ENCODE measurements around the gene CD8A. TPM values are rescaled to one million over a fixed set of nuclear protein-coding genes. Genes with fewer than 3 reads are reported as not detected.

Gene CD8A
- total and polyA plus RNA-seq, 2 of the 8 experiments (the other 6 are each of a cell fraction or from before 2014, with no cell fraction given) = 0.14 to 0.39 TPM

- Histone ChIP-seq H3K18ac (ENCODE audit: extremely low read depth, low read length) (no peak overlapping the region), H3K27ac (ENCODE audit: low read depth, low read length) (no peak overlapping the region), H3K23ac (ENCODE audit: insufficient read length) (no peak overlapping the region), H3K9ac (replicated peaks in 1 of 4; ENCODE audit: extremely low read depth in 1 of 4, low read depth in 3 of 4, low read length in 3 of 4) (no peak overlapping the region), H2BK120ac (replicated peaks; ENCODE audit: low read depth, low read length) (no peak overlapping the region), H3K9me3 (ENCODE audit: insufficient read depth in 2 of 2, low read depth in 1 of 2, low read length in 1 of 2) (no peaks in the 10 kb centered on the region), H4K20me1 (replicated peaks in 1 of 2; ENCODE audit: control insufficient read depth in 1 of 2, insufficient read depth in 2 of 2, low read length in 2 of 2) (no peaks in the 10 kb centered on the region), H3K4ac (replicated peaks; ENCODE audit: insufficient read length, low read depth, low read length) (no peak overlapping the region), H2AK5ac (ENCODE audit: low read depth, low read length) (no peak overlapping the region), H3K79me1 (ENCODE audit: low read depth, low read length) (no peaks in the 10 kb centered on the region), H2BK5ac (ENCODE audit: low read depth, low read length) (no peak overlapping the region), H3K36me3 (ENCODE audit: control insufficient read depth in 2 of 4, insufficient read depth in 4 of 4, low read length in 3 of 4) (no peaks in the 10 kb centered on the region), H4K8ac (ENCODE audit: extremely low read depth, insufficient read depth, low read length) (no peak overlapping the region), H2AFZ (ENCODE audit: low read length) (no peak overlapping the region), H3K56ac (replicated peaks; ENCODE audit: insufficient read length, low read depth, low read length) (no peak overlapping the region), H2BK15ac (ENCODE audit: low read length) (no peak overlapping the region), H4K5ac (ENCODE audit: insufficient read length, low read depth, low read length) (no peak overlapping the region), H3K14ac (ENCODE audit: insufficient read length) (no peak overlapping the region), H4K91ac (replicated peaks; ENCODE audit: insufficient read length, low read length) (no peak overlapping the region), H3K79me2 (ENCODE audit: control insufficient read depth in 1 of 2, insufficient read depth in 2 of 2, low read length in 2 of 2) (no peaks in the 10 kb centered on the region), H2BK20ac (ENCODE audit: low read length) (no peak overlapping the region), H2BK12ac (ENCODE audit: low read depth, low read length) (no peak overlapping the region), H3K4me3 (ENCODE audit: extremely low read depth in 1 of 4, insufficient read depth in 2 of 4, low read depth in 3 of 4, low read length in 4 of 4) (no peak overlapping the region), H3K23me2 (ENCODE audit: low read depth, low read length) (no peaks in the 10 kb centered on the region; the same call in 1 of the 2 replicates), H3K4me1 (replicated peaks in 1 of 4; ENCODE audit: control insufficient read depth in 3 of 4, insufficient read depth in 4 of 4, low read length in 3 of 4) (peaks cover 0 to 3% (median 0%) of the 10 kb centered on the region in 4 experiments; a peak in 1 of 7 replicates), H3K27me3 (replicated peaks in 1 of 4; ENCODE audit: control insufficient read depth in 3 of 4, extremely low read depth in 1 of 4, insufficient read depth in 3 of 4, low read length in 3 of 4) (no peaks in the 10 kb centered on the region), H3K4me2 (ENCODE audit: insufficient read depth in 1 of 2, low read depth in 2 of 2, low read length in 2 of 2) (no peak overlapping the region)
- ChIA-PET POLR2A (ENCODE audit: partially characterized antibody) (no interaction called here), CTCF (ENCODE audit: partially characterized antibody) (interaction anchor here (1.2 kb wide), 1 partner anchor 10 kb away, joined by 3 read pairs; no protein-coding TSS in a partner anchor)
- TF ChIP-seq PHF8 (conservative IDR thresholded peaks at IDR 0.05; ENCODE audit: low read depth, low read length) (no peak), POLR2AphosphoS5 (IDR thresholded peaks at IDR 0.05; ENCODE audit: low read depth, low read length) (no peak), CTCF (IDR thresholded peaks at IDR 0.05; ENCODE audit: control extremely low read depth in 1 of 3, insufficient read depth in 1 of 3, low read depth in 1 of 3, low read length in 3 of 3) (no peak), RXRA (IDR thresholded peaks at IDR 0.05; ENCODE audit: insufficient read depth, low read depth, low read length) (no peak), ATF2 (IDR thresholded peaks at IDR 0.05; ENCODE audit: low read length) (no peak), JUN (IDR thresholded peaks at IDR 0.05; ENCODE audit: low read depth, low read length) (no peak), CBX8 (IDR thresholded peaks at IDR 0.05; ENCODE audit: borderline replicate concordance, low read depth, low read length) (no peak)
- no peak for DNase-seq (ENCODE audit: low read depth in 1 of 2, low spot score in 2 of 2)
- 89% methylated on average over 4 of the region's 4 CpGs; no CpG with 5 or more reads in 1 of the 2 experiments for WGBS, 2 experiments (ENCODE audit: extremely low coverage in 1 of 2, insufficient coverage in 1 of 2, insufficient read length in 1 of 2, insufficient replicate concordance in 2 of 2, low coverage in 1 of 2, low lambda C conversion rate in 2 of 2, missing lambda C conversion rate in 1 of 2)
- FAIRE-seq = no peak
Measured at GRCh38 chr2:86818114-86818801, 27.5 kb upstream of the CD8A start.
